Measurements from ENCODE around the gene PLEKHB2. TPM values are rescaled to one million over a fixed set of nuclear protein-coding genes. Genes with fewer than 3 reads are reported as not detected.

The PLEKHB2 gene
- total and polyA plus RNA-seq, 3 donors from 2014 or later, result 86.5 to 126 (median 109) TPM

DNA sequence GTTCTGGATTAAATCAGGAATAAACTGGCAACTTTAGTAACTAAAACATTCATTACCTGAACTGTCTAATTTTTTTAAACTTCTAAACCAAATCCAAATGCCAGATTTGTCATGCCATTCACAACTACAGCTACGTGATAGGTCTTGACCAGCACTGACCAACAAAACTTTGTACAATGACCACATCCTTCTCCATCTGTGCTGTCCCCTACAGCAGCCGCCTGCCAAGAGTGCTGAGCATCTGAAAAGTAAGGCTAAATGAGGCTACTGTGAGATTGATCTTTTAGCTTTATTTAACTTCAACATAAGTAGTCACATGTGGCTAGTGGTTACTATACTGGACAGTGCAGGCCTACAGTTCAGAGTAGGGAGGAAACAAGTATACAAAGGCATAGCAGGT, 19.5 kb upstream of the PLEKHB2 start:
- TF ChIP-seq POLR2A (IDR thresholded peaks at IDR 0.05), result no peak
- TF ChIP-seq, protein P1, sequence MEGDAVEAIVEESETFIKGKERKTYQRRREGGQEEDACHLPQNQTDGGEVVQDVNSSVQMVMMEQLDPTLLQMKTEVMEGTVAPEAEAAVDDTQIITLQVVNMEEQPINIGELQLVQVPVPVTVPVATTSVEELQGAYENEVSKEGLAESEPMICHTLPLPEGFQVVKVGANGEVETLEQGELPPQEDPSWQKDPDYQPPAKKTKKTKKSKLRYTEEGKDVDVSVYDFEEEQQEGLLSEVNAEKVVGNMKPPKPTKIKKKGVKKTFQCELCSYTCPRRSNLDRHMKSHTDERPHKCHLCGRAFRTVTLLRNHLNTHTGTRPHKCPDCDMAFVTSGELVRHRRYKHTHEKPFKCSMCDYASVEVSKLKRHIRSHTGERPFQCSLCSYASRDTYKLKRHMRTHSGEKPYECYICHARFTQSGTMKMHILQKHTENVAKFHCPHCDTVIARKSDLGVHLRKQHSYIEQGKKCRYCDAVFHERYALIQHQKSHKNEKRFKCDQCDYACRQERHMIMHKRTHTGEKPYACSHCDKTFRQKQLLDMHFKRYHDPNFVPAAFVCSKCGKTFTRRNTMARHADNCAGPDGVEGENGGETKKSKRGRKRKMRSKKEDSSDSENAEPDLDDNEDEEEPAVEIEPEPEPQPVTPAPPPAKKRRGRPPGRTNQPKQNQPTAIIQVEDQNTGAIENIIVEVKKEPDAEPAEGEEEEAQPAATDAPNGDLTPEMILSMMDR (IDR thresholded peaks at IDR 0.05), result no peak
- no peak for DNase-seq
- 70 to 76% methylated on average over 2 of the region's 2 CpGs for WGBS, 2 donors
- H3K27ac ChIP-seq, result peak overlapping the region in 1 of 2 donors; percentile 14
- H3K4me1 ChIP-seq, result peaks cover 27% of the 10 kb centered on the region
- H3K36me3 ChIP-seq (ENCODE audit: low read depth, missing control alignments), result no peaks in the 10 kb centered on the region
- H3K4me3 ChIP-seq, result no peak overlapping the region
- H3K9me3 ChIP-seq, result no peaks in the 10 kb centered on the region
- intact Hi-C loops (cut with DNase I; ENCODE audit: low total_unique reads), result no loop called here
- no peaks in the 10 kb centered on the region for H3K27me3 ChIP-seq

DNA sequence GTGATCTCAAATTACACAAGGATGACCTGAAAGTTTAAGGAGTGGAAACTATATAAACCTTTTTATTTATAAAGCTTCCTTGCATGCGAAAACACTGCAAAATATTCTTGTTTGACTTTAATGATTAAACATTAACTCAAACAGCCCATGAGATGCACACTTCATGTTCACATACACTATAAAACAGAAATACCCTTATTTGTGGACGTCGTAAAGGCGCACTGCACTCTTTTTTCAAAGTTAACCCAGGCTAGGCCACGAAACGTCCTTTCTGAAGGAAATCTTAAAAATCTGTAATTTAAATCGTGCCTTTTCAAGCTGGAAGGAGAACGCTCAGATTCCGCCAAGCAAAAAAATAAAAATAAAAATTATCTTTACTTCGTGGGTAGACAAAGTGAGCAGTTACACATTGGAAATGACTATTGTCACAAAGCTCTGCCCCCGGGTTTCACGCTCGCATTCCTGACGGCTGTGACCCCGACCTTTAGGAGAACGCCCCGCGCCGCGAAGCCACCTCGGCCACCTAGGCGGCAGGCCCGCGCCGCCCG, 12.6 kb upstream of the PLEKHB2 start:
- 0 to 1% methylated on average over 25 to 26 of the region's 26 CpGs for WGBS, 2 donors
- DNase-seq, result no peak
- Histone ChIP-seq H3K36me3 (ENCODE audit: low read depth, missing control alignments) (no peaks in the 10 kb centered on the region), H3K9me3 (no peaks in the 10 kb centered on the region), H3K27me3 (no peaks in the 10 kb centered on the region), H3K4me1 (peaks cover 7% of the 10 kb centered on the region), H3K27ac (peak overlapping the region; percentile 89 to 98), H3K4me3 (peak overlapping the region; percentile 92 to 94)
- TF ChIP-seq POLR2A (IDR thresholded peaks at IDR 0.05), result no peak
- TF ChIP-seq, protein P1 (IDR thresholded peaks at IDR 0.05), result no peak
- intact Hi-C loops (cut with DNase I; ENCODE audit: low total_unique reads), result no loop called here

DNA sequence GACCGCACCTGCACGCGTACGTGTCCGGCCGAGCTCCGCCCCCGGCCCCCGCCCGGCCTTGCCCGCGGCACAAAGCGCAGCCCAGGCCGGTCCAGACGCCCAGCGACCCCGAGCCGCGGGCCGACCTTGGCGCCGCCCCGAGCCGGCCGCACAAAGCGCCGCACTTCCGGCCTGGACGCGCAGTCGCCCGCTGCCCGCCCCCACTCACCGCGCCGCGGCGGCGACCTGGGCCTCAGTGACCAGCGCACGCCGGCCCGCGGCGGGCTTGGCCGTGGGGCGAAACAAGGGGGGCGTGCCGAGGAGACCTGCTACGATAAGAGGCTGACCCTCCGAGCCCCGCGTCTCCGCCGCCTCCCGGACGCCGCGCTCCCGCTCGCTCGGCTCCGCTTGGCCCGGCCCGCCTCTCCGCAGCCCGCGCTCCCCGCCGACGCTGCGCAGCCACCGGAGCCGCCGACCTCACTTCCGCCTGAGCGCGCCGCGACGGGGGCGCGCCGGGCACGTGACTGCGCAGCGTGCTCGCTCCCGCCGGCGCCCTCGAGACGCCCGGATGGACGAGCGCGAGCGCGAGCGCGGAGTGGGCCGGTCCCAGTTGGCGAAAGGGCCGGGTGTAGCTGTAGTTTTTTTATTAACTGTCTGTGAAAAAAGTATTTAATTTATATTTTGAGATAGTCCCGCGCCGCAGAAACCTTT, 12.0 kb upstream of the PLEKHB2 start, which contains the start of gene FAM168B:
Gene FAM168B, minus strand, starts transcription at position 455 of the 690 bp plus-strand sequence. CDS start 10,814 bp downstream, outside the sequence.
- WGBS, 2 donors, result 0 to 1% methylated on average over 34 to 83 of the region's 107 CpGs
- intact Hi-C loops (cut with DNase I; ENCODE audit: low total_unique reads), result no loop called here
- no peaks in the 10 kb centered on the region for H3K27me3 ChIP-seq

DNA sequence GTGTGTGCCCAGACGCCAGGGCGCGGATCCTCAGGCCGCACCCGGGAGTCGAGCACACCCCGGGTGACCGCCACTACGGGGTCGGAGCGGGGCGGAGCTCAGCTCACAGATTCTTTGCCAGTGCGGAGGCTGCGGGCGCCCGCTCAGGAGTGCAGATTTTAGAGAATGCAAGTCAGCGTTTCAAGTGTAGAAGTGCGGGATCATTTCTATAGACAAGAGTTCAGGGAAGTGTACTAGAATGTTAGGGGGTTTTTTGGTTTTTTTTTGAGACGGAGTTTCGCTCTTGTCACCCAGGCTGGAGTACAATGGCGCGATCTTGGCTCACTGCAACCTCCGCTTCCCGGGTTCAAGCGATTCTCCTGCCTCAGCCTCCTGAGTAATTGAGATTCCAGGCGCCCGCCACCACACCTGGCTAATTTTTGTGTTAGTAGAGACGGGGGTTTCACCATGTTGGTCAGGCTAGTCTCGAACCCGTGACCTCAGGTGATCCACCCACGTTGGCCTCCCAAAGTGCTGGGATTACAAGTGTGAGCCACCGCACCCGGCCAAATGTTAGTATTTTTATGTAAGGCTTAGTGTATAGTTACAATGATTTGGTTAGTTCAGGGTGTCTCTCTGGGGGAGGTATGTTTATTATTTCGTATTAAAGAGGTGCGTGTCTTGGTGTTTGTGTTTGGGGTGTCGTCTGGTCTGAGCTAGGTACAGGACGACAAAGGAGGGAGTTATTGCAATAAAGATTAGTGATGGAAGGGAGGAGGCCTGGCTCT, 11.3 kb upstream of the PLEKHB2 start:
- H3K4me1 ChIP-seq, result peaks cover 7% of the 10 kb centered on the region
- intact Hi-C loops (cut with DNase I; ENCODE audit: low total_unique reads), result no loop called here
- no peaks in the 10 kb centered on the region for H3K27me3 ChIP-seq
- no peaks in the 10 kb centered on the region for H3K36me3 ChIP-seq (ENCODE audit: low read depth, missing control alignments)
- DNase-seq, result peak; percentile 79
- WGBS, 2 donors, result 5 to 6% methylated on average over 31 to 37 of the region's 37 CpGs
- peak overlapping the region; percentile 92 to 94 for H3K4me3 ChIP-seq
- no peaks in the 10 kb centered on the region for H3K9me3 ChIP-seq
- peak overlapping the region; percentile 89 to 98 for H3K27ac ChIP-seq
- no peak for TF ChIP-seq POLR2A (IDR thresholded peaks at IDR 0.05)
- TF ChIP-seq, protein P1 (IDR thresholded peaks at IDR 0.05), result no peak

More for the DNA sequence above, 12.0 kb upstream of the PLEKHB2 start, which contains the start of gene FAM168B:
- DNase-seq, result peak; percentile 88
- no peaks in the 10 kb centered on the region for H3K36me3 ChIP-seq (ENCODE audit: low read depth, missing control alignments)
- peak within 1 kb of the TSS; percentile 89 to 98 for H3K27ac ChIP-seq
- peak within 1 kb of the TSS; percentile 92 to 94 for H3K4me3 ChIP-seq
- H3K9me3 ChIP-seq, result no peaks in the 10 kb centered on the region
- TF ChIP-seq, protein P1 (IDR thresholded peaks at IDR 0.05), result no peak
- peak; percentile 84 for TF ChIP-seq POLR2A (IDR thresholded peaks at IDR 0.05)
- peaks cover 7% of the 10 kb centered on the region for H3K4me1 ChIP-seq

Data from testis (tissue), 3 donors.